Measurements from ENCODE around the gene POU2F1.

The POU2F1 gene

GRCh38 chr1:167274061-167274460 is 53.4 kb downstream of the POU2F1 start:
- no peaks in the 10 kb centered on the region for H3K9me3 ChIP-seq
- H3K27me3 ChIP-seq = no peaks in the 10 kb centered on the region
- no peak overlapping the region for H3K27ac ChIP-seq
- TF ChIP-seq CTCF (IDR thresholded peaks at IDR 0.05) = no peak
- no peaks in the 10 kb centered on the region for H3K36me3 ChIP-seq
- H3K4me3 ChIP-seq (ENCODE audit: low read depth in 1 of 2, low read length in 1 of 2) = no peak overlapping the region
- no peaks in the 10 kb centered on the region for H3K4me1 ChIP-seq (ENCODE audit: control insufficient read depth in 1 of 2, insufficient read depth in 1 of 2, low read depth in 1 of 2, low read length in 1 of 2)

DNA sequence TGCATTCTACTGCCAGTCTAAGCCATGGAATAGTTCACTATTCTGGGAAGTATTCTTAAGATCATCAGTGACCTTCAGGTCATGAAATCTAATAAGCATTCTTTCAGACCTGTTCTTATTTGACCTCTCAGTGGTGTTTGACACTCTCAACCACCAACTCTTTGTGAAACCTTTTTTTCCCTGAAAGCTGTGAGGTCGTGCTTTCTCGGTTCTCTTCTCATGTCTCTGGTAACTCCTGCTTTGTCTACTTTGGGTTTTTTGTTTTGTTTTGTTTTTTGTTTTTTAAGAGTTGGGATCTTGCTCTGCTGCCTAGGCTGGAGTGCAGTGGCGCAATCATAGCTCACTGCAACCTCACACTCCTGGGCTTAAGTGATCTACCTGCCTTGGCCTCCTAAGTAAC is 56.3 kb downstream of the POU2F1 start:
- TF ChIP-seq CTCF (IDR thresholded peaks at IDR 0.05) = no peak
- H3K9me3 ChIP-seq = no peaks in the 10 kb centered on the region
- no peak overlapping the region for H3K27ac ChIP-seq
- no peaks in the 10 kb centered on the region for H3K4me1 ChIP-seq (ENCODE audit: control insufficient read depth in 1 of 2, insufficient read depth in 1 of 2, low read depth in 1 of 2, low read length in 1 of 2)
- H3K4me3 ChIP-seq (ENCODE audit: low read depth in 1 of 2, low read length in 1 of 2) = no peak overlapping the region
- no peaks in the 10 kb centered on the region for H3K36me3 ChIP-seq
- H3K27me3 ChIP-seq = no peaks in the 10 kb centered on the region

DNA sequence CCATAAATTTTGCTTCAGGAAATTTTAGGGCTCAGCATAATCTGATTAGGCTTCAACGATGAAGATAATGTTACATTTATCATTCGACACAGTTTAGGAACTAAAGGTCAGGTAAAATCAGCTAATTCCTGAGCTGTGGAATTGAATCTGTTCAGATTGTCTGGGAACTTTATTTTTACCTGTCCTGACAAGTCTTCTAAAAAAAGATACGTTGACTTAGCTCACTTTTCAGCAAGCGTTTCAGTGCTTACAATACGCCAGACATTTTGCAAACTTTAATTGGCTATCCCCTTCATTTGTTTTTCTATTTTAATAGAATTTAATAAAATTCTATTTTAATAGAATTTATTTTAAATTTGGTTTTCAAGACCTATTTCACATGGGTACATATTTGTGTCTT is 57.8 kb downstream of the POU2F1 start:
- TF ChIP-seq CTCF (IDR thresholded peaks at IDR 0.05) = no peak
- Histone ChIP-seq H3K4me1 (ENCODE audit: control insufficient read depth in 1 of 2, insufficient read depth in 1 of 2, low read depth in 1 of 2, low read length in 1 of 2) (peaks cover 0 to 9% of the 10 kb centered on the region in 2 experiments), H3K9me3 (no peaks in the 10 kb centered on the region)

GRCh38 chr1:167280912-167281311 is 60.2 kb downstream of the POU2F1 start:
- TF ChIP-seq CTCF (IDR thresholded peaks at IDR 0.05) = no peak
- Histone ChIP-seq H3K4me1 (ENCODE audit: control insufficient read depth in 1 of 2, insufficient read depth in 1 of 2, low read depth in 1 of 2, low read length in 1 of 2) (peaks cover 0 to 10% of the 10 kb centered on the region in 2 experiments), H3K27me3 (no peaks in the 10 kb centered on the region), H3K9me3 (no peaks in the 10 kb centered on the region), H3K36me3 (no peaks in the 10 kb centered on the region), H3K4me3 (ENCODE audit: low read depth in 1 of 2, low read length in 1 of 2) (no peak overlapping the region), H3K27ac (no peak overlapping the region)

More for the DNA sequence above, 57.8 kb downstream of the POU2F1 start:
- Histone ChIP-seq H3K27ac (no peak overlapping the region), H3K36me3 (no peaks in the 10 kb centered on the region), H3K27me3 (no peaks in the 10 kb centered on the region), H3K4me3 (ENCODE audit: low read depth in 1 of 2, low read length in 1 of 2) (no peak overlapping the region)

GRCh38 chr1:167288390-167289074 is 67.8 kb downstream of the POU2F1 start:
- Histone ChIP-seq H3K36me3 (no peaks in the 10 kb centered on the region), H3K27me3 (no peaks in the 10 kb centered on the region), H3K9me3 (no peaks in the 10 kb centered on the region), H3K4me3 (ENCODE audit: low read depth in 1 of 2, low read length in 1 of 2) (no peak overlapping the region), H3K4me1 (ENCODE audit: control insufficient read depth in 1 of 2, insufficient read depth in 1 of 2, low read depth in 1 of 2, low read length in 1 of 2) (peaks cover 5 to 12% of the 10 kb centered on the region in 2 experiments), H3K27ac (no peak overlapping the region)
- TF ChIP-seq CTCF (IDR thresholded peaks at IDR 0.05) = no peak

All from neutrophil (primary cell).